HG02885 (cell line): ENCODE results near the gene KIAA0930.
"Not testable (repeated sequence)": the region's sequence is repeated elsewhere in the genome, so short reads cannot be mapped to it uniquely, and the experiment has no call there.

ENCODE experiments used
- ATAC-seq: cut with Tn5 transposase; IDR thresholded peaks from one replicate; pipeline ENCODE4 v1.9.1; 2021; ENCODE audit warnings: mild to moderate bottlenecking; ENCODE audit not compliant: unreplicated experiment, poor library complexity

KIAA0930 gene

DNA sequence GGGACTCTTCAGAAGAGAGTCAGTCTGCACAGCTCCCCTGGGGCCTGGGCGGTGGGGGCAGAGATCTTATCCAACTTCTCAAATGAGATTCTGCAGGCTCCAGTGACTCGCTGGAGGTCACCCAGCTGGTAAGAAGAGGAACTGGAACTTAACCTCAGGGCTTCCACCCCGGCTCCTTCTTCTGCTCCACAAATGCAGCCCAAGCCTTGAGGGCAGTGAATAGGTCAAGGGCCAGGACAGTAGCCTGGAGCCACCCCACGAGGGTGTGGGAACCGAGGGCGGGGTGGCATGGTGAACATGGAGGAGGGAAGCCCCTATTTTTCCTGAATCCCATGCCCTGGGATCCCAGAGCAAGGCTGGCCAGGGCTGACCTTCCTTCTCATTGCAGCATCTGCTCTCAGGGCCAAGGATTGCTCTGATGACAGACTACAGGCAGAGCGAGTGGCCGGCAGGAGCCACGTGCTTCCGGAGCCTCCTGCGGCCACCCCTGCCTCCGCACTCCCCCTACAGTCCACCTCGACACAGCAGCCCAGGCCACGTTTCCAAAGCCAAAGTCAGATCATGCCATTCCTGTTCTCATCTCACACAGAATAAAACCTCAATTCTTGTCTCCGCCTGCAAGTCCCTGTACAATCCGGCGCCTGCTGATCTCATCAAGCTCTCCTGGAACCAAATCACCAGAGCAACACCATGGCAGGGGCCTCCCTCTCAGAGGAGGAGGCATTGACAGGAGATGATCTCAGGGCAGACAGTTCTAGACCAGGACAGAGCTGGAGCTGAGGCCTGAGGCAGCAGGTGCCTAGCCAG, 23.0 kb upstream of the KIAA0930 start:
- ATAC-seq: peak; percentile 69

GRCh38 chr22:45262931-45263462, 22.3 kb upstream of the KIAA0930 start:
- peak; percentile 31 for ATAC-seq

- no peak for ATAC-seq
Measured at GRCh38 chr22:45262195-45262930, 21.7 kb upstream of the KIAA0930 start.

DNA sequence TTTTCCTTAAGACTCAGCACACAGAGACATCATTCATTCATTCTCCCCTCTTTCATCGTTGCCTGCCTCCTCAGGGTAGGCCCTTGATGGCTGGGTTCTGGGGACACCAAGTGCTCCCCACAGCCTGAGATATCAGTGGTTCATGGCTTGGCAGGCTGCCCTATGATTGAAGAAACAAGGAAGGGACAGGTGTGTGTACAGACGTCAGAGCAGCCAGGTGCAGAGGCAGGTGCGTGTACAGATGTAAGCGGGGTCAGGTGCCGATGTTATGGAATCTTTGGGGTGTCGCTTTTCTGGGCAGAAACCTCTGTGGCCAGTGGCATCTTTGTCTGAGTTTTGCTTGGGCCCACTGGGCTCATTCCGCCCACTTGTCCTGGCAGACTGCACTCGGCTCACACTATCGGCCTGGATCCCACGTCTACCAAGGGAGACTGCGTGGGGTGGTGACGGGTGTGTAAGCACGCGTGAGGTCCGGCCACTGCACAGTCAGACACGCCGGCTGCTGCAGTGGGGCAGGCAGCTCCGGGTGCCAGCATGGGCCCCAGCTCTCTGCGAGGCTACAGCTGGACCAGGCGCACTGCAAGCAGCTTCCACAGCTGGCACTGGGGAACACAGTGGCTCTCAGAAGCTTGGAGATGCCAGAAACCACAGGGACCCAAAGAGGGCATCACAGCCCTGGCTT, 20.9 kb upstream of the KIAA0930 start:
- no peak for ATAC-seq

DNA sequence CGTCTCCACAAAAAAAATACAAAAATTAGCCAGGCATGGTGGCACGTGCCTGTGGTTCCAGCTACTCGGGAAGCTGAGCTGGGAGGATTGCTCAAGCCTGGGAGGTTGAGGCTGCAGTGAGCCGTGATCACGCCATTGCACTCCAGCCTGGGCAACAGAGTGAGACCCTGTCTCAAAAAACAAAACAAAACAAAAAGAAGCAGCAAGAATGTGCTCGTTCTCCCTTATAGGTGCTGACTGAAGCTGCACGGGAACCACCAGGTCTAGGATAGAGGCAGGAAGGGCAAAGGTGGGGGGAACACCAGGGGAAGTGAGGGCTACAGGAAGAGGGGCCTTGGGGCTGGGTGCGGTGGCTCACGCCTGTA, 19.7 kb upstream of the KIAA0930 start:
- not testable (repeated sequence) for ATAC-seq

GRCh38 chr22:45259754-45260394, 19.2 kb upstream of the KIAA0930 start:
- ATAC-seq: no peak

DNA sequence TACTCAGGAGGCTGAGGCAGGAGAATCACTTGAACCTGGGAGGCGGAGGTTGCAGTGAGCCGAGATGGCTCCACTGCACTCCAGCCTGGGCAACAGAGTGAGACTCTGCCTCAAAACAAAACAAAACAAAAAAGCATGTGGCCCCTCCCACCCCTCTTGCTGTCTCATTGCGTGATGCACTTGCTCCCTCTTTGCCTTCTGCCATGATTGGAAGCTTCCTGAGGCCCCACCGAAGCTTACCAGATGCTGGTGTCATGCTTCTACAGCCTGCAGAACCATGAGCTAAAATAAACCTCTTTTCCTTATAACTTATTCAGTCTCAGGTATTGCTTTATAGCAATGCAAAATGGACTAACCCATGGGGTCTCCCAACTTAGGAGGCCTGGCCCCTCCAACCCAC, 17.2 kb upstream of the KIAA0930 start:
- ATAC-seq: not testable (repeated sequence)

- ATAC-seq: peak; percentile 59
Measured at GRCh38 chr22:45254789-45255278, 14.1 kb upstream of the KIAA0930 start.

- no peak for ATAC-seq
Measured at GRCh38 chr22:45254388-45254787, 13.7 kb upstream of the KIAA0930 start.

- ATAC-seq: no peak
Measured at GRCh38 chr22:45253039-45253641, 12.4 kb upstream of the KIAA0930 start.

- no peak for ATAC-seq
Measured at GRCh38 chr22:45251825-45252224, 11.1 kb upstream of the KIAA0930 start.

DNA sequence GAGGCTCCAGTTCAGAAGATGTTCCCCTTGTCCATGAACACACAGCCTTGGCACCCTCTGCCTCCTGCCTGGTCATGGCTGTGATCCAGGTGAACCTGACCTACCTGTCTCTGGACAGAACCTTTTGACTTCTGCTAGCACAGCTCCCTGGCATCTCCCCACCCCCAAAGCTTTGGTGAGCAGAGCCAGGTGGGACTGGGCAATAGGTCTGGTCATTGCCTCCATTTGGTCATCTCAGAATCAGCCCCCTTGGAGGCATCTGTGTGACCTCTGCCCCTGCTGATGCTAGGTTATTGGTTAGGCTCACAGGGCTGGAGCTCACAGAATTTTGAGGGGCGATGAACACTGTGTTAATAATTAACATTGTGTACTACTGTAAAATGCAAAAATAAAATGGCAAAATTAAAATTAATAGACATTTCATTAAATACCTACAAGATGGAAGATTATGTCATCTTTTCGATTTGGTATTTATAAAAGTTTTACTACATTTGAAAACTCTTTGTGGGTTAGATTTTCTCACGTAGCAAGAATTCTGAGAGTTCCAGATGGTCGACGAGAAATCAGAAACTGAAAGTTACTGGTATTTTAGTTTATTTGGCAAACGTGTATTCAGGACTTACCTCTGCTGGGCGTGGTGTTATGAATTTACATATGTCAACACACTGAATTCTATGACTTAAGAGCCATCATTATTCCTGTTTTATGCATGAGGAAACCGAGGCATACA, 8.3 kb upstream of the KIAA0930 start:
- peak; percentile 66 for ATAC-seq

GRCh38 chr22:45246060-45246985, 5.6 kb upstream of the KIAA0930 start:
- ATAC-seq: no peak

DNA sequence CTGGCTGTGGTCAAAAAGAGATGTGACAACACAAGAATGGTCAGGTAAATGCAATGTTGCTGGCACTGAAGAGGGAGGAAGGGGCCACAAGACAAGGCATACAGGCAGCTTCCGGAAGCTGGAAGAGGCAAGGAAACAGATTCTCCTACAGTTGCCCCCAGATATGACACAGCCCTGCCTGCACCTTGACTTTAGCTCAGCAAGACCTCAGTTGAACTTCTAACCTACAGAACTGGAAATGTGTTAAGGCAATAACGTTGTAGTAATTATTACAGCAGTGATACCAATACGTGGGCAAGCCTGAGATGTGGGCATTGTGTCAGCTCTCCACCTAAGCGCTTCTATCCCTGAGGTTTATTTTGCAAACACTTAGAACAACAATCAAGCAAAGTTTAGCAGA, 4.2 kb upstream of the KIAA0930 start:
- ATAC-seq: no peak

DNA sequence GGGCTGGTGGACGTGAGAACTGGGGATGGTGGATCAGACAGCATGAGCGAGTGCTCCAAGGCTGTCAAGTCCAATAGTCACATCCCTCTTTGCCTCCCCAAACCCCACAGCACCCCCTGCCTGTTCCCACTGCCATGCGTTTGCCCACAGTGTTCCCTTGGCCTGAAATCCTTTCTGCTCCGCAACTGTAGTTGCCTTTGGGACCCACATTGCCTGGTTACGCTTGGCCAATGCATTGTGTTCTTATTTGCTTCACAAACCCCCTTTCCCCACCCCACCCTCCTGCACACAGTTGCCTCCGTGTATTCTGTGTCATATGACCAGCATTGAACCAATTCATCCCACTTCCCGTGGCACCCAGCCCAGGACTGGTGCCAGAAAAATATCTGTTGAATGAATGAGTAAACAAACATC, 2.1 kb upstream of the KIAA0930 start:
- ATAC-seq: no peak

DNA sequence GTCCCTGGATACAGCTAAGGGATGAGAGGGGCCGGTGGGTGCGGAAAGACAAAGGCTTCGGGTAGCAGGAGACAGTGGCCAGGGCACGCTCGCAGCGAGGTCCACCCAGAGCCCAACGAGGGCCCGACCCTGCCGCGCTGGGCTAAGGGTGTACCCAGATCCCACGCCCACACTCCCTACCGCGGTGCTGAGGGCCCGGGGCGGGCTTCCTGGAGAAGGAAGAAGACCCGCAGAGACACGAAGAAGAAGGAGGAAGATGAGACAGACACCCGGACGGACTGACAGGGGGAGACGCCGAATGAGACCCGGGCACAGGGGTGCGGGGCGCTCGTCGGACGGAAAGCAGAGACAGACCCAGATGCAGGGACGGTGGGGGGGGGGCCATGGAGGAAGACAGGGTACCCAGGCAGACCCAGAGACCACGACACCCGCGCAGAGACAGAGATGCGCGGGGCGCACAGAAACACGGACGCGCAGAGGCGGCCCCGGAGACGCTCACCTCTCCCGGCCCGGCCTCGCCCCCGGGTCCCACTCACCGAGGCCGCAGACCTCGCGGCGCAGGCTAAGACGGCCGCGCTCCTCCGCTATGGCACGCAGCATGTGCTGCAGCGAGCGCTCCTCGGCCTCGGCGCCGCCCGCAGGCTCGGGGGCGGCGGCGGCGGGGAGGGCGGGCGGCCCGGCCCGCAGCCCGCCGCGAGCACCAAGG, 437 bp downstream of the KIAA0930 start:
- ATAC-seq: peak; percentile 3

DNA sequence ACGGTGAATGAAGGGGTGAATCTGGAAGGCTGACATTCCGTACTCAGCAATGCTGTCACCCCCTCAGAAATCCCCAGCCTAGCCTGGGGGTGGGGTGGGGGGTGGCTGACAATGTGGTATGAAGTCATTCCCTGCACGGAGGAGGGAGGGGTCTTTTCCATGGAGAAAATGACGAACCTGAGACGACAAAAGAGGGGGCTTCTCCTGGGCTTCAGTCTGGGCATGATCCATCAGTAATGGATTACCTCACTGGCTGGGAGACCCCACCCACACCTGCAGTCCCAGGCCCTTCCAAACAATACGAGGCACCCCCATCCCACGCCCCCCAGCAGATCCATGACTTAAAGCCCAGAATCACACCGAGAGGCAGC, 1.0 kb downstream of the KIAA0930 start:
- no peak for ATAC-seq
